Right cardiac atrium (tissue), 5 donors: ENCODE results near the gene TTLL5. TPM values are rescaled to one million over a fixed set of nuclear protein-coding genes. Genes with fewer than 3 reads are reported as not detected.

Source experiments
- ATAC-seq, 2 donors: fragments of 200-7000 bp; cut with Tn5 transposase; one replicate each; pipeline versions ENCODE4 v1.8.0 to v1.9.1; 2020; ENCODE audit warnings: moderate library complexity in 2 of 2, mild to moderate bottlenecking in 1 of 2
- DNase-seq, 3 donors: peaks; one replicate each; pipeline ENCODE4 v3.0.0-alpha.2; 2020
- H3K27ac ChIP-seq: one replicate; pipeline ENCODE4 v1.5.1; 2013; ENCODE audit warnings: mild to moderate bottlenecking, low read length, control low read depth, moderate library complexity
- H3K27me3 ChIP-seq: one replicate; pipeline ENCODE4 v1.6.1; 2013; ENCODE audit not compliant: control insufficient read depth, insufficient read depth
- H3K4me1 ChIP-seq: one replicate; pipeline ENCODE4 v1.6.1; 2013; ENCODE audit warnings: low read length; ENCODE audit not compliant: control insufficient read depth, insufficient read depth
- H3K4me3 ChIP-seq: one replicate; pipeline ENCODE4 v1.5.1; 2013; ENCODE audit warnings: low read length, control low read depth
- H3K9me3 ChIP-seq: one replicate; pipeline ENCODE4 v1.6.1; 2013; ENCODE audit warnings: low read length; ENCODE audit not compliant: control insufficient read depth
- WGBS: extraction: QIAGEN DNeasy Blood & Tissue Kit; methylation state at CpG from one replicate; pipeline ENCODE4 v1.1.7; 2013; 5-methylcytosine and 5-hydroxymethylcytosine counted together
- intact Hi-C, 4 donors: fragments of 100-400 bp; cut with DNase I; formaldehyde crosslinking; loops; one replicate each; pipeline versions ENCODE4 v1.11.0 to v1.14.0; 2022 to 2023
- polyA plus RNA-seq: library from polyadenylated mRNA; stranded (reverse); fragments of 200-250 nt; gene quantifications from one replicate; pipeline ENCODE4 v1.2.3, GENCODE V29; 2013
- total RNA-seq, 4 donors: library from RNA; stranded (reverse); fragmentation: NEBNext Ultra II Directional; extraction: Animal tissue kit (Norgen Biotek cat#: 25700); gene quantifications; one replicate each; pipeline ENCODE4 v1.2.1, GENCODE V29; 2021
- donor health status: healthy with polysubstance abuse.
- donor health status: DM: no; HTN: yes; CAD: no.
- donor health status: DM: no; HTN: no; CAD: no.
- donor health status: DM: no; HTN: yes; CAD: no; lungs with severe emphysema.
- donor health status: DM: yes; HTN: yes; CAD: no.

TTLL5 gene
- total and polyA plus RNA-seq, 5 donors = 8.0 to 22.2 (median 20.0) TPM

DNA sequence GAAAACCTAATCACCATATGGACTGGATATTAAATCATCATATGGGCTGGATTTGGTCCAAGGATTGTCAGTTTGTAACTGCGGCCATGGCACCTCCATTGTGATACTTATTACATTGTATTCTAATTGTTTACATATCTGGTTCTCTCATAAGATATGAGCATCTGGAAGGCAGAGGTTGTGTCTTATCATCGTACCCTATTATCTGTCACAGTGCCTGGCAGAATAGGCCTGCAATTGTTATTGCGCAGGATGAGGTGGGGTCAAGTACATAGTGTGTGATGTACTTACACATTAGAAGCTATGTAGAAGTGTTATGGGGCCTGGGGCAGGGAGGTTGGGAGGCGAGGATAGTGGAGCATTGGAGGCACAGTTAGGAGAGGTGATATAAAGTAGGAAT is 329.3 kb downstream of the TTLL5 start:
- no peak for ATAC-seq

DNA sequence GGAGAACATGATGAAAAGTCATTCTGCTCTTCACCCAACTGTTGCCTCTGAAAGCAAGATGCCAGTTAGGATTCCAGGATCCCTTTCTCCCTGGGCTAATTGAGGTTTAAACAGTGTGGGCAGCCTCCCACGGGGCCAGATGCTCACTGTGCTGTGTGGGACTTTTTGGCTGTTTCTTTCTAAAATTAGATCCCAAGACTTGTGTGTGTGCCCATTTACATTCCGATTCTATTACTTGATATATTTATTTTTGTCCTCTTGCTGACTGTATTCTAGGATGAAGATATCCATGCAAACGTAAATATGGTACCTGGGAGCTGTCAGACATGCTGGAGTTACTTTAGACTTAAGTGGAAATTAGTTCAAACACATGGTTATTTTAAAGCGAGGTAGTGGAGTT is 330.7 kb downstream of the TTLL5 start:
- Histone ChIP-seq H3K27ac (peak overlapping the region; percentile 59), H3K9me3 (no peaks in the 10 kb centered on the region), H3K4me1 (peaks cover 2% of the 10 kb centered on the region), H3K4me3 (no peak overlapping the region), H3K27me3 (no peaks in the 10 kb centered on the region)
- WGBS = 59% methylated on average over 4 of the region's 4 CpGs
- intact Hi-C loops = no loop called here
- DNase-seq = no peak
- no peak for ATAC-seq

More for the DNA sequence above, 329.3 kb downstream of the TTLL5 start:
- no peak for DNase-seq
- WGBS = 85% methylated on average over 4 of the region's 4 CpGs
- Histone ChIP-seq H3K27me3 (no peaks in the 10 kb centered on the region), H3K27ac (no peak overlapping the region), H3K4me3 (no peak overlapping the region), H3K9me3 (no peaks in the 10 kb centered on the region), H3K4me1 (peaks cover 5% of the 10 kb centered on the region)
- intact Hi-C loops = no loop called here

DNA sequence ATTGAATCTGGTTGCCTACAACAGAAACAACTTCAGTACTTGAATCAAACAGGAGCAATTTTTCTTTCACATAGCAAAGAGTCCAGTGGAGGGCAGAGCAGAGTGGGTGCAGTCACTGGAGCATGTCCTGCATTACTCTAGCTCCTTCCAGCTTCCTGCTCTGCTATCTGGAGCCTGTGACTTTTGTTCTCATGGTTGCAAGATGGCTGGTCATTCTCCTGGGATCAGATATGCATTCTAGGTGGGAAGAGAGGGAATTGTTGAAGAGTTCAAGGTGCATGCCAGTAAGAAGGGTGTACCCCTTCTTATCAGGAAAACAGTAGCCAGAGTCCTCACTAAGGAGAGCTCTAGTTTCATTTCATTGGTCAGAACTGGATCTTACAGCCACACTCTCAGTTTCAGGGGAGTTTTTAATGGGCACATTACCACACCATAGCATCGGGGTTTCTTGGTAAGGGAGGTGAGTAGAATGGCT is 332.6 kb downstream of the TTLL5 start:
- ATAC-seq = no peak

DNA sequence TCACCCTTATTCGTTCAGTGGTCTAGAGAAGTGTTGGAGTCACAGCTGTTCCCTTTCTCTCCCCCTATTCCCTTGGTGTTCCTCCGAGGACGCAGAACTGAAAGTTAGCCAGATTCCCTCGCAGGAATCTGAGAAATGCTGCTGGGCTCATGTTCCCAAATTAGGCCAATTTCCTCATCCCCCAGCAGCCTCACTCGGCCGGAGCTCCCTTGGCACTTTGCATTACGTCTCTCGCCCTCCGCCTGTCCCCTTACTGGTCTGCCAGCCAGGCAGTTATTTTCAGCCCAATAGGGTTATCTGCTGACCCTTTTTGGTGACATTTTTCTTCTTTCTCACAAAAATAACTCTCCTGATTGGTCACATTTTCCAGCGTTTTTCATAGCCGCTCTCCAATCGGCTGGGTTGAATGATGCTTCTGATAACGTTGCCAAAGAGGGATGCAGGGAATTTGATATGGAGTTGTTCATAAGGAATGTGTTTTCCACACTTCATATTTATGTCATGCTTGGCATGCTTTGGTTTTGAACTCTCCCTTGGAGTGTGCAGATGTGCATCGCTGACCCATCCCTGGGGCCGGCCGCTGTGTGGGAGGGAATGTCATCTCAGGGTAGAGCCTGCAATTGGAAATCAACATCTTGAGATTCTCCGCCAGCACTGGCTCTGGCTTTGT is 334.5 kb downstream of the TTLL5 start:
- Histone ChIP-seq H3K9me3 (no peaks in the 10 kb centered on the region), H3K27ac (peak overlapping the region; percentile 99), H3K4me3 (no peak overlapping the region), H3K4me1 (no peaks in the 10 kb centered on the region), H3K27me3 (no peaks in the 10 kb centered on the region)
- intact Hi-C loops = no loop called here
- ATAC-seq = peak; percentile 90
- DNase-seq = peak; percentile 81 to 89 (median 87)
- WGBS = 33% methylated on average over 17 of the region's 17 CpGs

More for the DNA sequence above, 332.6 kb downstream of the TTLL5 start:
- H3K4me1 ChIP-seq = peaks cover 2% of the 10 kb centered on the region
- H3K27ac ChIP-seq = peak overlapping the region; percentile 18
- H3K4me3 ChIP-seq = no peak overlapping the region
- intact Hi-C loops = no loop called here
- no peaks in the 10 kb centered on the region for H3K27me3 ChIP-seq
- no peak for DNase-seq
- H3K9me3 ChIP-seq = no peaks in the 10 kb centered on the region
- 86% methylated on average over 1 of the region's 1 CpG for WGBS

DNA sequence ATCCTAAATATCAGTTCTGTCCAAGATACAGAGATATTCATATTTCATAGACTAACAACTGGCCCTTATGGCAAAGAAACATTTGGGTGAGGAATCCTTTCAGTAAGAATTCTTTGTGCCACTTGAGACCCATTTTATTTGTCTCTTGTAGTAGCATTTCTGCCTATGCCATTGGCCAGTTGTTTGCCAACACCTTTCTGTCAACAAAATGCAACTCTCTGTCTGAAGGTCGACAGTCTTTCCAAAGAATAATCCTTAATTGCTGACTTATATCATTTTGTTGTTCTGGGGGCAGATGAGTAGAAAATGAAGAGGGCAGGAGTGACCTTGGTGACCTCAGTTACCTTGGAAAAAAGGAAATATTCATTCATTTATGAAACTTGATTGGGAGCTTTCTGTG is 335.4 kb downstream of the TTLL5 start:
- Histone ChIP-seq H3K27me3 (no peaks in the 10 kb centered on the region), H3K4me1 (no peaks in the 10 kb centered on the region), H3K9me3 (no peaks in the 10 kb centered on the region), H3K4me3 (no peak overlapping the region), H3K27ac (no peak overlapping the region)
- 80% methylated on average over 1 of the region's 1 CpG for WGBS
- ATAC-seq (no peak), DNase-seq (no peak)
- intact Hi-C loops = no loop called here

DNA sequence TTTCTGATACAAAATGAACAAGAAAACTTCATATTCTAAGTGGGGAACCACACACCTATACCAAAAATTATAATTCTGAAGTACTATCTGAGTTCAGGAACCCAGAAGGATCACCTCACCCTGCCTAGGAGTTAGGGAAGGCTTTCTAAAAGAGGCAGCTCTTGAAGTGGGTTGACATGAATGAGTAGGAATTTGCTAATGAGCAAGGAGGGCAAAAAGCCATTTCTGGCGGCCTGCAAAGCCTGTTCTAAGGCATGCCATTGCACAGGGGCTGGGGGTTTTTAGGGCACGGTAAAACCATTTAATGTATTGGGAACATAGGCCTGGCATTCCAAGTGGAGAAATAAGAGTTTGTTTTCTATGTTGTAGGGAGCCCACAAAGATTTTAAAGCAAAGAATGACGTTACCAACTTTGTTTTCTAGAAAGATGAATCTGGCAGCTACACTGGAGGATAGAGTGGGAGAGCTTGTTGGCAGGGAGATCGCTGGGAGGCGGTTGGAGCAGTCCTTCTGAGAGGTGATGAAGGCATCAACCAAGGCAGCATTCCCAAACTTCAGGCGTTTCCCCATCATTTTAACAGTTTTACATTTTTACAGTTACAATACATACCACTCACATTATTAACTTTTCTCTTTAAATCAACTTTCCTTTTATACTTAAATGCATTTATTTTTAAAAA is 338.6 kb downstream of the TTLL5 start:
- H3K27ac ChIP-seq = peak overlapping the region; percentile 33
- H3K4me1 ChIP-seq = no peaks in the 10 kb centered on the region
- H3K27me3 ChIP-seq = no peaks in the 10 kb centered on the region
- 48% methylated on average over 6 of the region's 6 CpGs for WGBS
- no peaks in the 10 kb centered on the region for H3K9me3 ChIP-seq
- H3K4me3 ChIP-seq = no peak overlapping the region
- no peak for ATAC-seq
- DNase-seq = peak in 2 of 3 donors; percentile 65 to 72
- intact Hi-C loops = no loop called here

DNA sequence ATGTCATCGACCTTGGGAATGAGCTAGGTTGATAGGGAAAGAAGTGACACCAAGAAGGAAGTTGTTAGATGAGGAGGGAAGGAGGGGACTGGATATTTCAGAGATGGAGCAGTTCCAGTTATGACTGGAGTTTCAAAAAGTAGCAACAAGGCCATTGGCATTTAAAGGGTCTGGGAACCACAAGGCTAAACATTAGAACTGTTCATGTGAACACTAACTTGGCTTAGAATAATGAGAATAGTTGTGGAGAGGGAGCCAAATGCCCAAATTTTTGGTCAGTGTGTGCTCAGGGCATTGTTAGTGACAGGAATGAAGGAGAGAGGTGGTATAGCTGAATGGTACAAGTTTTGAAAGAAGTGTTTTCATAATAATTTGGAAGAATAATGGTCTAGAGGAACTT is 341.3 kb downstream of the TTLL5 start:
- no peak overlapping the region for H3K27ac ChIP-seq
- H3K27me3 ChIP-seq = no peaks in the 10 kb centered on the region
- no peaks in the 10 kb centered on the region for H3K9me3 ChIP-seq
- ATAC-seq = no peak
- no peak for DNase-seq
- WGBS = 96% methylated on average over 1 of the region's 1 CpG
- no peaks in the 10 kb centered on the region for H3K4me1 ChIP-seq
- intact Hi-C loops = no loop called here
- H3K4me3 ChIP-seq = no peak overlapping the region

Other genes with a start within 250 kb of the TTLL5 start
- 10 to 100 TPM; 28.3 to 42.2 (median 39.4) TPM for gene JDP2, start 233.2 kb upstream of the TTLL5 start, total RNA-seq
- 39.2 TPM for gene JDP2, start 233.2 kb upstream of the TTLL5 start, polyA plus RNA-seq
- 1 to 10 TPM in 1 of 4 donors, under 1 TPM in 2, not detected in 1; 0.53 to 3.0 (median 0.54) TPM for gene BATF, start 138.8 kb upstream of the TTLL5 start, total RNA-seq
- gene BATF, start 138.8 kb upstream of the TTLL5 start, polyA plus RNA-seq = 0.91 TPM
- gene FLVCR2, start 82.6 kb upstream of the TTLL5 start, total RNA-seq = 1 to 10 TPM; 4.1 to 8.1 (median 6.3) TPM
- 1.3 TPM for gene FLVCR2, start 82.6 kb upstream of the TTLL5 start, polyA plus RNA-seq
- 10 to 100 TPM in 2 of 4 donors, 1 to 10 TPM in 2; 9.6 to 10.9 (median 10.2) TPM for gene ERG28, start 370 bp upstream of the TTLL5 start, total RNA-seq
- 15.0 TPM for gene ERG28, start 370 bp upstream of the TTLL5 start, polyA plus RNA-seq